SKM-1 (cell line): ENCODE data around the gene TBX2.

Experiments used
- DNase-seq: peaks from one replicate; lab custom pipeline; 2025; ENCODE audit not compliant: unreplicated experiment; lab: John Stamatoyannopoulos, UW

The TBX2 gene

DNA sequence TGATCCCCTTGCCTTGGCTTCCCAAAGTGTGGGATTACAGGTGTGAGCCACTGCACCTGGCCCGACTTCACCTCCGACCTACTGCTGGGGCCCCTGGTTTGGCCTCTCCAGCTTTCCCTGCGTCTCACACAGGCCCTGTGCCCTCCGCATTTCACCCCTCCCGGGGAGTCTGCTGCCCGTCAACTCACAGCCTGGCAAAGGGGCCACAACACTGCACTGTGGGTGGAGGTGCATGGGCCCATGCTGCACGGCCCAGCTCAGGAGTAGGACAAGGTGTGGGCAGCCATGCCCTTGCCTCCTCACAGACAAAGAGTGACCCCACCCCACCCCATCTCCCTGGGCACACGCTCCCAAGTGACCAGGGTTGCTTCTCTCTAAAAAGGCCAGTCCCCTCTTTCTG, 12.6 kb upstream of the TBX2 start:
- no peak for DNase-seq

DNA sequence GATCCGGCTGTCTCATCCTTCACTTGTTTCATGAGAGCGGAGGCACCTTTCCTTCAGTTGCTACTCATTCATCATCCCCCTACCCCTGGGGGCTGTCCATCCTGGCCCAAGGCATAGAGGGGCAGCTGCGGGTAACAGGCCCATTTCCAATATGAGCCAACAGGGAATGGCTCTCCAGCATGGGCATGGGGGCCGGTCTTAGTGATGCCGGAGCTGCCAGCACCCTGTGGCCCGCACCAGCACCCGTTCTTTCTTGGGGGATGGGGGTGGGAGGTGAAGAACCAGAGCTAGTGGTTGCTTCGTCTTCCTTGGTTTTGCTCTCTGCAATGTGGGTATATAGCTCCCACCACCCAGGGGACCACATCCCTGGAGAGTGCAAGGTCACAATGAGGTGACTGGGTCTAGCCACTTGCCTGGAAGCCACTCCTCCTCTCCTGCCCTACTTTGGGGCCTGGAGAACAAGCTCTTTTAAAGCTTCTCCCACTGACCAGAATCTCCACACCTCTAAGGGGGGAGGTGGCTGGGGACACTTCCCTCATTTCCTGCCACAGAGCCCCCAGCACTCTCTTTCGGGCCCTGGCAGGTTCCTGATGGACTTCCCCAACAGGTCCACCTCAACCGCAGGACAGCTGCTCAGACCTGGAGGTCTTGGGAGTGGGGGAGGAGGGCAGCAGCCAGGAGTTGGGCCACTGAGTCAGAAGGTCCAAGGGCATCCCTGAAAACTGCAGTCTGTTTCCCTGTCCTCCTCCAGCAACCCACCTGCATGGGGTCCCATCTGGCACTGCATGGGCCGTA, 11.9 kb upstream of the TBX2 start:
- DNase-seq, result no peak

DNA sequence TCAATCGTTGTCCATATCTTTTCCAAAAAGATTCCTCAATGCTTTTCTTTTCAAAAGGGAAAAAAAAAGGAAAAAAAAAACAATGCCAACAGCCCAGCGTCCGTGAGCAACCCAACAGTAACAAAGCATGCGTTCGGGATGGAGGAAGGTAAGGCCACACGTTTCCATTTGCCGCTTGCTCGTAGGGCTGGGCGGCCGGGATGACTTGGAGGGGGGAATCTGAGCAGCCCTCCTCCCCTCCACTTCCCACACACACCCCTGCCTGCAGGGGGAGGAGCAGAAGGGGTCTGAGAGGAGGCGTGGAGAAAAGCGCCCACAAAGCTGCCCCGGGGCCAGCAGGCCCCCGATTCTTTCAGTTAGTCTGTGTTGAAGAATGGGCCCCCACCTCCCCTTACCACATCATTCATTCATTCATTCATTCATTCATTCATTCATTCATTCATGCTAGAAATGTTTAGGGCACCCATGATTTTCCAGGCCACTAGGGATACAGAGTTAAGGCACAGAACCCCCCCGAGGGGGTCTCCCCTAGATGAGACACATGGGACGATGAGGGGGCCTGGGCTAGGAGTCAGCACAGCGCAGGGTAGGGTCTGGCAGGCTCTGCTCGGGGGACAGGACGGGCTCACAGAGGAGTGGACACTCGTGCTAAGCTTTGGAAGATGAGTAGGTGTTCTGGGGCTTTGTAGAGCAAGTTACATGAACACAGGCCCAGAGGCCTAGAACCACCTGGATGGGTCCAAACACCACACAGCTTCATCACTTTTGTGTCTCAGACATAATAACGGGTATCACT, 10.9 kb upstream of the TBX2 start:
- DNase-seq, result no peak

DNA sequence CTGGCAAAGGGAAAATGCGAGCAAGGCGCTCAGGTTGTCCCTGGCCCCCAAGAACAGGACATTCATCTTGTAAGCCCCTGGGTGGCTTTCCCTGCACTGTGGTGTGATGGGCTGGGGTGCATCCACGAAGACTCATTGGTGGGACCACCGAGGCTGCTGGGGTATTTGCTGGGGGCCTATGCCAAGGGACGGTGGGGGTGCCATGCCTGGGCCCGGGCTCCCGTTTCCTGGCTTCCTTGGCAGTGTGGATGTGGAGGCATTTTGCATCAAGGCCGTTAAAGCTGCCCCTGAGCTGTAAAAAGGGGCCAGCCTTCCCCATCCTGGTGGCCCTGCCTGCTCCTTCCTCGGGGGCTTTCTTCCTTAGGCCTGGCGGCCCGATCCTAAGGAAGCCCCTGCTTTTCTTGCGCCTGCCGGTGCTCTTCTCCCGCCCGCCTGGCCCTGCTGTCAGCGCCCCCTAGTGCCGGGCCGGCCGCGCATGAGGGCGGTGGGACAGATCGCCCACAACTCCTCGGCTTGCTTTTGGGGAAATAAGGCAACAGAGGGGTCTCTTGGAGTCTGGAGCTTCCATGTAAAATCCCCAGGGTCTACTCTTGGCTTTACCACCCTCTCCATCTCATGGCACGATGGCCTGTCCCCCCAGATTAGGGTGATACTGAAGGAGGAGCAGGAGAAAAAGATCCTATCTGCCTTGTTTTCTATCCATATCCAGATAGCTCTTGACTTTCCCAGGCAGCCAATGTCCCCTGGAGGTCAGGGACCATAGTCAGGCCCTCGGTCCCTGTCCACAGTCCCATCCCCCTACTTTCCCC, 9.8 kb upstream of the TBX2 start:
- no peak for DNase-seq

DNA sequence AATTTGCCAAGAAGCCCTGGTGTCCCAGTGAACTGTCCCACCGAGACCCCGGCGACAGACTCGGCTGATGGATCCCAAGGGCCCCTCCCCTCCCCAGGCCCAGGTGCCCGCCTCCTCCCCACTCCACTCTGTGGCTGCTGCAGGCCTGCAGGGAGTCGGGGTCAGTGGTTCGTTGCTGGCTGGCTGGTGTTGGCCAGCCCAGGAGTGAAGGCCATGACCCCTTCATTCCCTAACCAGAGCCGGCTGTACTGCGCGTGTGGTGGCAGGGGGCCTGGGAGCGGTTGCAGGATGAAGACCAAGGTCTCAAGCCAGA, 9.2 kb upstream of the TBX2 start:
- DNase-seq, result no peak

DNA sequence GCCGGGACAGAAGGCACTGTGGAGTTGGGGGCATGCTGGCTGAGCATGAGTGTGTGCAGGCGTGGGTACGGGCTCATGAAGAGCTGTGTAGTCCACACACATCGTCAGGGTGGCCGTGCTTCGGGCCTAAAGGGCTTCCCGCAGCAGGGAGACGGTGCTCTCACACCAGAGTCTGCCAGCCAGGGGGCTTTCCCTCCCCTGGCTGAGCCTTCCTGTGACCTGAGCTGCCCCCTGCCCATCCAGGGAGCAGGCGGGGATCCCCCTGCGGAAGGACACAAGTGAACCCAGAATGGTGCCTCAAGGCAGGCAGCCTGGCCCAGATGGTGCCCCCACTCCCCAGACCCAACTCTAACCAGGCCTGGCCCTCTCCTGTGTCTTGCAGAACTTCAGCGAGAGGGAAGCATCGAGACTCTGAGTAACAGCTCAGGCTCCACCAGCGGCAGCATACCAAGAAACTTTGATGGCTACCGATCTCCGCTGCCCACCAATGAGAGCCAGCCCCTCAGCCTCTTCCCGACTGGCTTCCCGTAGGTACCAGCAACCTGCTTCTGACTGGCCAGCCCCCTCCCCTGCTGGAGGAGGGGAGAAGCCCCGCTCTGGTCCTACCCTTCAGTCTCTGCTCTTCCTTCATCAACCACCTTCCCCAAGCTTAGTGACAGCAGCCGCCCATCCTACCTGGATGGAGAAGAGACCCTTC, 7.9 kb upstream of the TBX2 start:
- DNase-seq, result no peak

DNA sequence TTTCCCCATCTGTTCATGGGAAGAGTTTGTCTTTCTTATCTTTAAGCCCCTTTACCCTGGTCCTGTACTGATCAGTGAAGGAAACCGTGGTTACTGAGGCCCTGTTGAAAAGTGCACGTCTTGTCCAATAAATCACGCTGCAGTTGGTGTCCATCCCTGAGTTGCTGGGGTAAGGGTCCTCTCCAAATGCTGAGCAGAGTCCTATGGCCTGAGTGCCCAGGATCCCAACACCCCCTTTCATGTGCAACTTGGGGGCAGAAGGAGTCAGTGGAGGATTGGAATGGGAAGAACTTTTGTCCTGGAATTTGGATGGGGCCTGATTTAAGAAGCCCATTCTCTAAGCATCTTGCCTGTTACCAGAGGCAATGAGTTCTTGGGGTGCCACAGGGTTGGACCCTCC, 7.0 kb upstream of the TBX2 start:
- no peak for DNase-seq

DNA sequence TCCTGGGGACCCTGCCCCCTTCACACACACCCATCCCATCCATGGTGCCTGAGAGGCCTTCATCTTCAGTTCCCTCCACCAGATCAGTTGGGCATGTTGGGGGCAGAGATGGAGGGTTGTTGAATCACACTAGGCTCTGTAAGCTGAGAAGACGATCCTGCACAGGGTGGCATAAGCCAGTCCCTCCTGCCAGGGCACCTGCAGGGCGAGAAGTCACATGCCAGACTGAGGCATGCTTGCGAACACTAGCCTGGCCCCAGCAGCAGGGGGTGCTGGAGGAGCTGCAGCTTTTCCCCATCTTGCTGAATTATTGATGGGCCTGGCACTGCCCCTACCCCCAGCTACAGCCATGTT, 6.1 kb upstream of the TBX2 start:
- DNase-seq, result no peak

DNA sequence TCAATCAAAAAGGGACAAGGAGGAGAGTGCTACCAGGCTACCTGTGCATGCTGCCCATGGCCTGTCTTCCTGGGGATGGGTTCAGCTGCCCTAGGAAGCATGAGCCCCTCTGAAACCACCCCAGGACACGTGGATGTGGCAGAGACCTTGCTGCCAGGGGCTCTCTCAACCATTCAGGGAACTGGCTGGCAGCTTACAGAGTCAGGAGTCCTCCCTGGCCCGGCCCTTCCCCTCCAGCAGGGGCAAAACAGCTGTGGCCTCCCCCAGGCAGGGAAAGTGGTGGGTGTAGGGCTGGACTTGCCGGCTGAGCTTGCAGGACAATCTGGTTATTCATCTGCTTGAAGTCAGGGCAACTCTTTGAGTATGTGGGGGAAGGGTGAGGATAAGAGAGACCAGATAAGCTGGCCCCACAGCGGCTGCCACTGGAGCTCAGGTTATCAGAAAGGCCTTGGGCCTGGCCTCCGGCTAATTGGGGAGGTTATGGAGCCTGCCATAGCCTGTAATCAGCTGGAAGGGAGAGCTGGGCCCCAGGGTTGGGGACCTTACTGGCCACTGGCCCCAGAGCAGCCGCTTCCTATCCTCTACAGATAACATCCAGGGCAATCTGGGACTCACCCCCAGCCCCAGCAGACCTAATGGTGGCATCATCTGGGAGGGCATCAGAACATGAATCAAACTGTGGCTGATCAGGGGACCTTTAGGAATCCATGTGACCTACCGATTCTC, 5.6 kb upstream of the TBX2 start:
- DNase-seq, result no peak

DNA sequence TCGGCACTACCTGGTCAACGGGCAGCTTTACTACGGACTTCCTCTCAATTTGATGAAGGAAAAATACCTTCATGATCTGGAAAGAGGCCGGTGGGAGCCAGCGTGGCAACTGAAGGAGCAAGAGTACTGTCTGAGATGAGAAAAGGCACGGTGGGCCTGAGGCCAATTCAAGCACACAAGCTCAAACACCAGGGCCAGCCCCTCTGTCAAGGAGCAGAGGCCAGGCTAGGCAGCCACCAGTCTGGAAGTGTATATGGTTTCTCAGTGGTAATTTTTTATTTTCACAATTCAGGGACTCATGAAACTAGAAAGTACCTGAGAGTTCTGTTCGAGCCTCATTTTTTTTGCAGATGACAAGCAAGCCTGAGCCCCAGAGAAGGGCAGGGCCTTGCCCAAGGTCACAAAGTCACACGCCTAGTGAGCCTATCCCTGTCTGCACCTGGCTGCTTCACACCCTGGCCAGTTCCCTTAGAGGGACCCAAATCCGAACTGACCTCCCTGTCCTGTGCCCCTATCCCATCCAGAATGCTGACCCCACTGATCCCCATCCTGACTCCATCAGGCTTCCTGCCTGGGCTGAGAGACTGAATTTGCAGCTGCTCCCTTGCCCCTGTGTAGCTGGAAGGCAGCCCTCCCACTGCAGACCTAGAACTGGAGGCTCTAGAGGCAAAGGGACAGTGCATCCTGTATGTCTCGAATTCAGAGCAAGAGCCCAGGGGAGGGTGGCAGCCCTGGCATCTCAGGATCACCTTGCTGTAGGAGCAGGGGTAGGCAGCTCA, 4.8 kb upstream of the TBX2 start:
- no peak for DNase-seq

DNA sequence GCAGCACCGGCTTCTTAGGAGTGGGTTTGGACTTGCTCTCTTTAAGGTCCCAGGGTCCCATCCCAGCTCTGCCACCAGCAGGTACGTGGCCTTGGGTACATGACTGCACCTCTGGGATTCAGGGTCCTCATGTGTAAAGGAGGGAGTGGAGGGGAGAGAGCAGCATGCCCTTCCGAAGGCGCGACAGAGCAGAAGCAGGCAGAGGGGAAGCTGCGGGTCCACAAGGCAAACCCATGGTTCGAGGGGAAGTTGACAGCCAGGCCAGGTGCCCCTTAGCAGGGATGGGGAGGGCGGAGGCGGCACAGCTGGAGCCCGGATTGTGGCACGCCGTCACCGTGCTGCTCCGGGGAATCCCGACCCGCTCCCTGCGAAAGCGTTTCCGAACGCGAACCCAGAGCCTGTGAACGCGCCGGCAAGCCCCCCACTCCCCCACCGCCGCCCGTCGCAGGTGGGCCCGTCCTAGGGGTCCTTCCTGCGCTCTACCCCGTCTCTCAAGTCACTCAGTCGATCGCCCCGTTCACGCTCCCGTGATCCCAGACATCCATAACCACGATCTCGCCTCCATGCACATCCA, 4.1 kb upstream of the TBX2 start:
- no peak for DNase-seq

DNA sequence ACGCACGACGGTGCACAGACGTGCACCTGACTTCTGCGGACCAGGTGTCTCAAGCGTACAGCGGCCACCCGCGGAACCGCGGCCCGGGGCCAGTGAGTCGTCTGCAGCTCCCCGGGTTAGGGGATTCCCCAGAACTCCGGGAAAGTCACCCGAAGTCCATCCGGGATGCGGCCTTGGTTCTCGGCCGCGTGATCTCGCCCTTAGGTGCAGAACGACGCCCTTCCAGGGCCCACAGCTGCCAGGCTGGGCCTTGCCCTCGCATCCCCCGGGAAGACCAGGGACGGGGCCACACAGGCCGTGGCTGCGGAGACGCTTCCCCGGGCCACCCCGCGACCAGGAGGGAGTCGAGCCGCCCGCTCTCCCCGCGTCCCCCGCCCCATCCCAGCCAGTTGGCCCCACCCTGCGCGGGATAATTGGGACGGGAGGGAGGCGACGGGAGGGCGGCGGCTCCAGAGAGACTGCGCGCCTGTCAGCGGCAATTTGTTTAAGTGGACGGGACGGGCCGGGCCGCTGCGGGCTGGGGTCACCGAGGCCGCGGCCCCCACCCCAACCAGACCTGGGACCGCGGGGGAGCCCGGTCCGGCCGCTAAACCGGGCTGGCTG, 3.6 kb upstream of the TBX2 start:
- no peak for DNase-seq

DNA sequence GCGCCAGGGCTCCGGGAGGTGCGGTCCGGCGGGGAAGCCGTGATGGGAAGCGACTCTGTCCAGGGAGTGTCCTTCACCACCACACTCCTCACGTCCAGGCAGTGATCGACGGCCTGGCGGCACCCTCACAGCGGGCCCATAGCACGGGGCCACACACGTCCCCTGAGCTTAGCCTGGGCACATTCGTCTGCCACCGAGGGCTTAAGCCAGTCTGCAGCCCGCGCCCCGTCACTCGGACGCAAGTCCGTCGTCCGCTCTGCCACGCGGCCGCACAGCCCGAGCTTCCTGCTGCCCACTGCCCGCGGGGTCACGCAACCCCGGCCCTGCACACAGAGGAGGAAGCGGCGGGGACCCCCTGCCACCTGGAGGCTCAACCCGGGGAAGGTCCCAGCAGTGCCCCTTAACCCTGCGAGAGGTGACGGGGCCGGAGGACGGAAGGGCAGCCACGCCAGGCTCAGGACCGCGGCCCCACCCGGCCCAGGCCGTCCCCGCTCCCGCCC, 3.0 kb upstream of the TBX2 start:
- DNase-seq, result no peak

DNA sequence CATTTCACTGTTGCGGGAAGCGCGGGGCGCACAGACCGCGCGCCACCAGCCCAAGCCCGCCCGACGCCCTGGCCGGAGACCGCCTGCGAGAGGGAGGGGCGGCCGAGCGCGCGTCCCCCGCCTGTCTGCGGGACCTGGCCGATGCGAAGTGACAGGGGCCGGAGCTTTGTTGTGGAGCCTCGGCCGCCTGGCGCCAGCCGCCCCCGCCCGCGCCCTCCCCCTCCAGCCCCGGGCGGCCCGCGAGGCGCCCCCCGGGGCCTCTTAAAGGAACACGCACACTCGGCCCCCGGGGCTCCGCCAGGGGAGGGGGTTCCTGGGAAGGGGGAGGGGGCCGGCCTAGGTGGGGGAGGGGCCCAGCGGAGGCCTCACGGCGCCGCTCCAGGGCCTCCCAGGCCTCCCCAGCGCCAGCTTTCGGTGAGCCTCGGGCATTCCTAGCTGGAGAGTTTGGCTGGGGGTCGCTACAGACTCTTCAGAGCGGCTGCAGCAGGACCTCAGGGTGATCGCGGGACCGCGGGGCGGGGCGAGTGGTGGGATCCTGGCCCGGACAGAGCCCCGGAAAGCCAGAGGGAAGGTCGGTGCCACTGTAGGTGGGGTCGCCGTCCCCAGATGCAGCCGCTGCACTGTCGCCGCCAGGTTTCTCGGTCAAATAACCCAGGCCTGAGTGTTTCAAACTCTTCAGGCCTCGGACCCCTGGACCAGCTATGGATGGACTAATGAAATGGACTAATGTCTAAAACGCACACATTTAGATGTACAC, 2.4 kb upstream of the TBX2 start:
- no peak for DNase-seq

DNA sequence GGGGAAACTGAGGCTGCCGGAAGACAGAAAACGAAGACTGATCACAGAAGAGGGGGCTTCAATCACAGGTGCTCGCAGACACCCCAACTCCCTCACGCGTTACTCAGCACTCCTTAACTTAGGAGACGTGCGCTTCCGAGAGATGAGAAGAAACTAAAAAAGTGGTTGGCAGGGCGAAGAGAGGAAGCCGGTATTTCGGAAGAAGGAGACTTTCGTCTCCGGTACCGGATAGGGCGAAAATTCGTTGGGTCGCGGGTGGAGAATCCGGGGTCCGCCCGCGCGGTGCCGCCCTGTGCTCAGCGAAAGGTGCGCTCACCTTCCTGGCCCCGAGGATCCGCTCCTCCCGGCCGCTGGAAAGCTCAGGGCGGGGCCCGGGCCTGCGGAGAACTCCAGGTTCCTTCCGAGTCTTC, 917 bp upstream of the TBX2 start:
- no peak for DNase-seq

DNA sequence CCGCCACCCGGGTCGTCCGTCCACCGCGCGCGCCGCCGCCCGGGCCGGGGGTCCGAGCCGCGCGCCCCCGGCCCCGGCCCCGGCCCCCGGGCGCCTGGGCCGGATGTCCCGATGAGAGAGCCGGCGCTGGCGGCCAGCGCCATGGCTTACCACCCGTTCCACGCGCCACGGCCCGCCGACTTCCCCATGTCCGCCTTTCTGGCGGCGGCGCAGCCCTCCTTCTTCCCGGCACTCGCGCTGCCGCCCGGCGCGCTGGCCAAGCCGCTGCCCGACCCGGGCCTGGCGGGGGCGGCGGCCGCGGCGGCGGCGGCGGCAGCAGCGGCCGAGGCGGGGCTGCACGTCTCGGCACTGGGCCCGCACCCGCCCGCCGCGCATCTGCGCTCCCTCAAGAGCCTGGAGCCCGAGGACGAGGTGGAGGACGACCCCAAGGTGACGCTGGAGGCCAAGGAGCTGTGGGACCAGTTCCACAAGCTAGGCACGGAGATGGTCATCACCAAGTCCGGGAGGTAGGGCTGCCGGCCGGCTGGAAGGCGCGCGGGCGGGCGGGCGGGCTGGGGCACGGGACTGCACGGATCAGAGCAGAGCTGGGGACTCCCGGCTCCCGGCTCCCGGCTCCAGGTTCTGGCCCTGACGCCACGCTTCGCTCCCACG, 548 bp downstream of the TBX2 start:
- no peak for DNase-seq

DNA sequence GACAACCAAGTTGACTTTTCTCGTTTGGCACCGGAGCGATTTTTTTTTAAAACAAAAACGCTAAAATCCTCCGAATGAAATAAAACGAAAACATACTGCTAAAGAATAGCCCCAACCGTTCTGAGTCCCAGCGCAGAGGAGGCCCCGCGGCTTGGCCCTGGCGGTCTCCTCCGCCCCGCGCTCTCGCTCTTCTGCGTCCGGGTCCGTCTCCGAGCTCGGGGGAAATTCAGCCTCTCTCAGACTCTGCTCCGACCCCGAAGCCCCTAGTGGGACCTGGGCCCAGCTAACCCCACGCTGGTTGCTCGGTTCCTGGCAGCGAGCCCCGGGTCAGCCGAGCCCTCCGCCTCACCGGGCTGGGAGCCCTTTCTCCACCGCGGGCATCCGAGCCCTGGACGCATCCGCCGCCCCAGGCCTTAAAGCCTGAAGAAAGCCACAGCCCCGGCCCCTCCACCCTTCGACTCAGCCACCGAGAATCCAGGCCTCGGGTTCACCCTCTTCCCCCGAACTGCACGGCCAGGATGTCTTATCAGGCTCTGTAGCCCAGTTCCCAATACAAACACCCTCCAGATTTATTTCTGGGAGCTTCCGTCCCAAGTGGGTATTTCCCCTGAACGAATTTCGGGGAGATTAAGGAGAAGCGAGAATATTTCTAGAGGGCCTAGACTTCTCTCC, 1.2 kb downstream of the TBX2 start:
- no peak for DNase-seq
